Mucosa of rectum (tissue), 2 donors: ENCODE measurements around the gene SHC3.

Experiments used
- H3K27ac ChIP-seq, 2 donors: one replicate each; pipeline ENCODE4 v1.7.0; 2013; ENCODE audit warnings: inconsistent platforms in 2 of 2, low read depth in 2 of 2, low read length in 2 of 2
- H3K27me3 ChIP-seq, 2 donors: one replicate each; pipeline ENCODE4 v1.7.0; 2013; ENCODE audit warnings: low read length in 2 of 2; ENCODE audit not compliant: control insufficient read depth in 2 of 2, insufficient read depth in 2 of 2
- H3K36me3 ChIP-seq, 2 donors: one replicate each; pipeline ENCODE4 v1.7.0; 2013; ENCODE audit warnings: low read length in 2 of 2; ENCODE audit not compliant: control insufficient read depth in 2 of 2, insufficient read depth in 2 of 2
- H3K4me1 ChIP-seq, 2 donors: one replicate each; pipeline ENCODE4 v1.7.0; 2013; ENCODE audit warnings: low read length in 2 of 2, mild to moderate bottlenecking in 1 of 2; ENCODE audit not compliant: control insufficient read depth in 2 of 2, insufficient read depth in 2 of 2
- H3K4me3 ChIP-seq, 2 donors: one replicate each; pipeline ENCODE4 v1.7.0; 2013; ENCODE audit warnings: low read length in 2 of 2
- H3K9ac ChIP-seq, 2 donors: one replicate each; pipeline ENCODE4 v1.7.0; 2013; ENCODE audit warnings: low read length in 2 of 2, low read depth in 1 of 2, mild to moderate bottlenecking in 1 of 2
- H3K9me3 ChIP-seq, 2 donors: one replicate each; pipeline ENCODE4 v1.7.0; 2013; ENCODE audit warnings: low read length in 2 of 2; ENCODE audit not compliant: control insufficient read depth in 2 of 2
- donor health status: healthy.
- donor health status: Normal muscosa, but diverticular disease.

SHC3 gene

GRCh38 chr9:89000371-89000781, 178.2 kb downstream of the SHC3 start:
- H3K4me3 ChIP-seq, result no peak overlapping the region
- no peak overlapping the region for H3K27ac ChIP-seq

GRCh38 chr9:88998911-88999310, 179.7 kb downstream of the SHC3 start:
- Histone ChIP-seq H3K9me3 (no peaks in the 10 kb centered on the region), H3K4me1 (peaks cover 3% of the 10 kb centered on the region in 2 donors), H3K4me3 (no peak overlapping the region), H3K27me3 (no peaks in the 10 kb centered on the region), H3K27ac (peak overlapping the region in 1 of 2 donors; percentile 39), H3K36me3 (peaks cover 0 to 2% of the 10 kb centered on the region in 2 donors), H3K9ac (no peak overlapping the region)

More at GRCh38 chr9:89000371-89000781, 178.2 kb downstream of the SHC3 start:
- Histone ChIP-seq H3K27me3 (no peaks in the 10 kb centered on the region), H3K4me1 (peaks cover 3% of the 10 kb centered on the region in 2 donors), H3K36me3 (peaks cover 0 to 2% of the 10 kb centered on the region in 2 donors), H3K9me3 (no peaks in the 10 kb centered on the region), H3K9ac (no peak overlapping the region)

- H3K9ac ChIP-seq, result no peak overlapping the region
- H3K4me1 ChIP-seq, result peaks cover 3% of the 10 kb centered on the region in 2 donors
- H3K27ac ChIP-seq, result peak overlapping the region in 1 of 2 donors; percentile 39
- H3K27me3 ChIP-seq, result no peaks in the 10 kb centered on the region
- H3K36me3 ChIP-seq, result peaks cover 0 to 2% of the 10 kb centered on the region in 2 donors
- H3K4me3 ChIP-seq, result no peak overlapping the region
- no peaks in the 10 kb centered on the region for H3K9me3 ChIP-seq
Measured at GRCh38 chr9:88998503-88998902, 180.1 kb downstream of the SHC3 start.

GRCh38 chr9:88997646-88998045, 181.0 kb downstream of the SHC3 start:
- Histone ChIP-seq H3K36me3 (peaks cover 0 to 2% of the 10 kb centered on the region in 2 donors), H3K4me1 (peaks cover 3% of the 10 kb centered on the region in 2 donors), H3K27me3 (peaks cover under 1 to 2% of the 10 kb centered on the region in 2 donors), H3K4me3 (no peak overlapping the region), H3K9me3 (no peaks in the 10 kb centered on the region), H3K9ac (no peak overlapping the region), H3K27ac (no peak overlapping the region)

- H3K4me3 ChIP-seq, result no peak overlapping the region
- no peaks in the 10 kb centered on the region for H3K9me3 ChIP-seq
- H3K4me1 ChIP-seq, result peaks cover 3 to 6% of the 10 kb centered on the region in 2 donors
- H3K36me3 ChIP-seq, result no peaks in the 10 kb centered on the region
- peaks cover 5 to 6% of the 10 kb centered on the region in 2 donors for H3K27me3 ChIP-seq
- no peak overlapping the region for H3K9ac ChIP-seq
- no peak overlapping the region for H3K27ac ChIP-seq
Measured at GRCh38 chr9:88996921-88997235, 181.7 kb downstream of the SHC3 start.

GRCh38 chr9:88996046-88996920, 182.3 kb downstream of the SHC3 start:
- H3K4me1 ChIP-seq, result peaks cover 3 to 8% of the 10 kb centered on the region in 2 donors
- no peaks in the 10 kb centered on the region for H3K9me3 ChIP-seq
- H3K4me3 ChIP-seq, result no peak overlapping the region
- no peak overlapping the region for H3K27ac ChIP-seq
- no peak overlapping the region for H3K9ac ChIP-seq
- no peaks in the 10 kb centered on the region for H3K36me3 ChIP-seq
- peaks cover 6 to 7% of the 10 kb centered on the region in 2 donors for H3K27me3 ChIP-seq

GRCh38 chr9:88995627-88996026, 183.0 kb downstream of the SHC3 start:
- Histone ChIP-seq H3K27me3 (peaks cover 6 to 7% of the 10 kb centered on the region in 2 donors), H3K4me1 (peaks cover 1 to 5% of the 10 kb centered on the region in 2 donors), H3K27ac (no peak overlapping the region), H3K36me3 (no peaks in the 10 kb centered on the region), H3K9me3 (no peaks in the 10 kb centered on the region), H3K4me3 (no peak overlapping the region), H3K9ac (no peak overlapping the region)

- no peak overlapping the region for H3K9ac ChIP-seq
Measured at GRCh38 chr9:88995200-88995577, 183.4 kb downstream of the SHC3 start.

GRCh38 chr9:88994469-88995199, 184.0 kb downstream of the SHC3 start:
- H3K4me1 ChIP-seq, result peaks cover 0 to 5% of the 10 kb centered on the region in 2 donors
- no peaks in the 10 kb centered on the region for H3K36me3 ChIP-seq
- no peaks in the 10 kb centered on the region for H3K9me3 ChIP-seq
- H3K27ac ChIP-seq, result no peak overlapping the region
- H3K4me3 ChIP-seq, result no peak overlapping the region
- H3K27me3 ChIP-seq, result peaks cover 6 to 7% of the 10 kb centered on the region in 2 donors
- no peak overlapping the region for H3K9ac ChIP-seq

More at GRCh38 chr9:88995200-88995577, 183.4 kb downstream of the SHC3 start:
- H3K27me3 ChIP-seq, result peaks cover 6 to 7% of the 10 kb centered on the region in 2 donors
- H3K9me3 ChIP-seq, result no peaks in the 10 kb centered on the region
- peaks cover 0 to 5% of the 10 kb centered on the region in 2 donors for H3K4me1 ChIP-seq
- no peak overlapping the region for H3K27ac ChIP-seq
- H3K4me3 ChIP-seq, result no peak overlapping the region
- H3K36me3 ChIP-seq, result no peaks in the 10 kb centered on the region

- Histone ChIP-seq H3K4me3 (no peak overlapping the region), H3K27me3 (peaks cover 6 to 7% of the 10 kb centered on the region in 2 donors), H3K36me3 (no peaks in the 10 kb centered on the region), H3K9me3 (no peaks in the 10 kb centered on the region), H3K27ac (no peak overlapping the region), H3K9ac (no peak overlapping the region), H3K4me1 (peaks cover 0 to 5% of the 10 kb centered on the region in 2 donors)
Measured at GRCh38 chr9:88993871-88994460, 184.7 kb downstream of the SHC3 start.
